ENCODE results near the gene KIAA1549. TPM values are rescaled to one million over a fixed set of nuclear protein-coding genes. Genes with fewer than 3 reads are reported as not detected.

Gene KIAA1549
- total RNA-seq, 2 donors from 2014 or later = 18.7 to 19.3 TPM

DNA sequence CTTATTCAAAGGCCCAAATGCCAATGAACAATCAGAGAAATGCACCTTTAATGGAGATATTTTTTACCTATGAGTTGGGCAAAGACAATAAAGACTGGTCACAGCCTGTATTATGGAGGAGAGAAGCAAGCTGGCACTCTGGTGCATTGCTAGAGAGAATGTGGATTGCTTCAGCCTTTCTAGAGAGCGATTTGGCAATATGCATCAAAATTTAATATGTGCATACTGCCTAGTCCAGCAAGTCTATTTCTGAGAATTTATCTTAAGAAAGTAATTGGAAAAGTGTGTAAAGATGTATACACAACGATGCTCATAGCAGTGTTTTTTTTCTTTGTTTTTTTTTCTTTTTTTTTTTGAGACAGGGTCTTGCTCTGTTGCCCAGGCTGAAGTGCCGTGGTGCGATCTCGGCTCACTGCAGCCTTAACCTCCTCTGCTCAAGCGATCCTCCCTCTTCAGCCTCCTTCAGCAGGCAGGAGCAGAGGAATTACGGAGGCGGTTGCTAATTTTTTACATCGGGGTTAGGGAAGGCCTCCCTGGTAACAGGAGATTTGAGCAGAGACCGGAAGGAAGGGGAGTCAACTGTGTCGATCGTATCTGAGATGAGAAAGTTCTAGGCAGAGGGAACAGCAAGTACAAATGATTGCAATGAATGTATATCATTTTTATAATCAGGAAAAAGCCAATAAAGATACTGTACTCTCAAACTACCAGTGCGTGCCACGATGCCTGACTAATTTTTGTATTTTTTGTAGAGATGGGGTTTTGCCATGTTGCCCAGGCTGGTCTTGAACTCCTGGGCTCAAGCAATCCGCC lies 16.4 kb downstream of the KIAA1549 start:
- Mint-ChIP-seq H3K4me3 (no peak overlapping the region), H3K27me3 (ENCODE audit: insufficient read depth) (no peaks in the 10 kb centered on the region), H3K36me3 (ENCODE audit: low read depth) (peaks cover 4% of the 10 kb centered on the region), H3K9me3 (peaks cover 2% of the 10 kb centered on the region), H3K4me1 (peaks cover 4% of the 10 kb centered on the region), H3K27ac (no peak overlapping the region)
- H3K36me3 ChIP-seq (ENCODE audit: control insufficient read depth, insufficient read depth, low read length) = no peaks in the 10 kb centered on the region
- no peak overlapping the region for H3K27ac ChIP-seq (ENCODE audit: low read depth, low read length)
- 97 to 98% methylated on average over 9 to 15 of the region's 15 CpGs for WGBS, 2 experiments (ENCODE audit: insufficient coverage in 1 of 2, insufficient read length in 1 of 2)
- DNase-seq = peak; percentile 2
- no peaks in the 10 kb centered on the region for H3K4me1 ChIP-seq (ENCODE audit: control insufficient read depth, insufficient read depth, low read length)
- no peaks in the 10 kb centered on the region for H3K27me3 ChIP-seq (ENCODE audit: control insufficient read depth, insufficient read depth, low read length, poor library complexity, severe bottlenecking)
- TF ChIP-seq, protein P1, sequence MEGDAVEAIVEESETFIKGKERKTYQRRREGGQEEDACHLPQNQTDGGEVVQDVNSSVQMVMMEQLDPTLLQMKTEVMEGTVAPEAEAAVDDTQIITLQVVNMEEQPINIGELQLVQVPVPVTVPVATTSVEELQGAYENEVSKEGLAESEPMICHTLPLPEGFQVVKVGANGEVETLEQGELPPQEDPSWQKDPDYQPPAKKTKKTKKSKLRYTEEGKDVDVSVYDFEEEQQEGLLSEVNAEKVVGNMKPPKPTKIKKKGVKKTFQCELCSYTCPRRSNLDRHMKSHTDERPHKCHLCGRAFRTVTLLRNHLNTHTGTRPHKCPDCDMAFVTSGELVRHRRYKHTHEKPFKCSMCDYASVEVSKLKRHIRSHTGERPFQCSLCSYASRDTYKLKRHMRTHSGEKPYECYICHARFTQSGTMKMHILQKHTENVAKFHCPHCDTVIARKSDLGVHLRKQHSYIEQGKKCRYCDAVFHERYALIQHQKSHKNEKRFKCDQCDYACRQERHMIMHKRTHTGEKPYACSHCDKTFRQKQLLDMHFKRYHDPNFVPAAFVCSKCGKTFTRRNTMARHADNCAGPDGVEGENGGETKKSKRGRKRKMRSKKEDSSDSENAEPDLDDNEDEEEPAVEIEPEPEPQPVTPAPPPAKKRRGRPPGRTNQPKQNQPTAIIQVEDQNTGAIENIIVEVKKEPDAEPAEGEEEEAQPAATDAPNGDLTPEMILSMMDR (conservative IDR thresholded peaks at IDR 0.05) = no peak
- H3K4me3 ChIP-seq (ENCODE audit: low read length) = no peak overlapping the region
- no peak overlapping the region for H3K9ac ChIP-seq (ENCODE audit: extremely low read depth, low read length, poor library complexity, severe bottlenecking)
- H3K9me3 ChIP-seq (ENCODE audit: control insufficient read depth, low read length) = no peaks in the 10 kb centered on the region

DNA sequence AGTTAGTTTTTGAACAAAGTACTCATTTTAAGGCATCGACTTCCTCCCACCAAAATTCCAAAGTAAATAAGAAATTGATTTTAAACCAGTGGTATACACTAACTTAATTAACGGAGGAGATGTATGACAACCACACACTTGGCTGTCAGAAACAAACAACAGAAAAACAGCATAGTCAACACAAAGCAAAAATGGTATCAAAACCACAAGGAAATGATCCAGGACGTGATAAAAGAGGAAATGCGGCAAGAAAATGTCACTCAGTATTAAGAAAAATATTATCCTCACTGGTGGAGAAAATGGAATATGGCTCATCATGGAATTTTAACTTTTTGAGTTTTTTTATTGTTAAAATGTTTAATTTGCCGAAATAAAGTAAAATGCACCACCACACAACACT lies 17.5 kb downstream of the KIAA1549 start:
- Mint-ChIP-seq H3K9me3 (peaks cover 2% of the 10 kb centered on the region), H3K27me3 (ENCODE audit: insufficient read depth) (no peaks in the 10 kb centered on the region), H3K4me1 (peaks cover 6% of the 10 kb centered on the region), H3K36me3 (ENCODE audit: low read depth) (peaks cover 2% of the 10 kb centered on the region), H3K4me3 (no peak overlapping the region), H3K27ac (no peak overlapping the region)
- no peaks in the 10 kb centered on the region for H3K4me1 ChIP-seq (ENCODE audit: control insufficient read depth, insufficient read depth, low read length)
- H3K27me3 ChIP-seq (ENCODE audit: control insufficient read depth, insufficient read depth, low read length, poor library complexity, severe bottlenecking) = no peaks in the 10 kb centered on the region
- TF ChIP-seq, protein P1 (conservative IDR thresholded peaks at IDR 0.05) = no peak
- H3K36me3 ChIP-seq (ENCODE audit: control insufficient read depth, insufficient read depth, low read length) = no peaks in the 10 kb centered on the region
- no peak overlapping the region for H3K4me3 ChIP-seq (ENCODE audit: low read length)
- no peak overlapping the region for H3K9ac ChIP-seq (ENCODE audit: extremely low read depth, low read length, poor library complexity, severe bottlenecking)
- no peaks in the 10 kb centered on the region for H3K9me3 ChIP-seq (ENCODE audit: control insufficient read depth, low read length)
- 94% methylated on average over 3 to 5 of the region's 5 CpGs for WGBS, 2 experiments (ENCODE audit: insufficient coverage in 1 of 2, insufficient read length in 1 of 2)
- no peak overlapping the region for H3K27ac ChIP-seq (ENCODE audit: low read depth, low read length)
- no peak for DNase-seq

DNA sequence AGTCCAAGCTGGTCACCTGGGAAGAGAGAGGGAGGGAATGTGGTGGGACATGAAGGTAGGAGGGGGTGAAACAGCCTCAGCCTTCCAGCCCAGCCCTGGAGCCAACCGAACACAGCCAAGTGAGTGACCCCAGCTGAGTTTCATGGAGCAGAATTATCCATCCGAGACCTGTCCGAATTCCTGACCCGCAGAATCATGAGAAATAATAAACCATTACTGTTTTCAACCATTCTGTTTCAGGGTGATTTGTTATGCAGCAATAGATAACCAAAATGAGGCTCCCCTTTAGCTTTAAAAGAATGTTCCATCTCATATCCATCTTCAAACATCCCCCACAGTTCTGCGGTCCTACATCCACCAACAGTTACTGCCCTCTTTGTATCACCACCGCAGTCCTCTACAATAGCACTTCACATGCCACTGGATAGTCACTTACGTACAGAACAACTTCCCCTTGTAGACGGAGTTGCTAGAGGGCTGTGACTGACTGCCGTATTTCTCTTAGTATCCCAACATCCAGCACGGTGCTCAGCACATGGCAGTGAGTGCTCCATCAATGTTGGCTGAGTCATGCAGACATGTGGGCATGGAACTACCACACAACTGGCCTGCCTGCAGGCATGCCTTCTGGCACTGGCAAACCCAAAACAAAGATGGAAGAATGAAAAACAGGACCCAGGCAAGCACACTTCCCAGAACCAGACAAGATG lies 18.5 kb downstream of the KIAA1549 start:
- DNase-seq = no peak
- Mint-ChIP-seq H3K36me3 (ENCODE audit: low read depth) (no peaks in the 10 kb centered on the region), H3K9me3 (peaks cover under 1% of the 10 kb centered on the region), H3K27ac (peak overlapping the region; percentile 4), H3K27me3 (ENCODE audit: insufficient read depth) (no peaks in the 10 kb centered on the region), H3K4me3 (no peak overlapping the region), H3K4me1 (peaks cover 3% of the 10 kb centered on the region)
- no peak overlapping the region for H3K27ac ChIP-seq (ENCODE audit: low read depth, low read length)
- H3K36me3 ChIP-seq (ENCODE audit: control insufficient read depth, insufficient read depth, low read length) = no peaks in the 10 kb centered on the region
- 93 to 94% methylated on average over 8 to 10 of the region's 10 CpGs for WGBS, 2 experiments (ENCODE audit: insufficient coverage in 1 of 2, insufficient read length in 1 of 2)
- no peak overlapping the region for H3K9ac ChIP-seq (ENCODE audit: extremely low read depth, low read length, poor library complexity, severe bottlenecking)
- H3K27me3 ChIP-seq (ENCODE audit: control insufficient read depth, insufficient read depth, low read length, poor library complexity, severe bottlenecking) = no peaks in the 10 kb centered on the region
- TF ChIP-seq, protein P1 (conservative IDR thresholded peaks at IDR 0.05) = no peak
- H3K4me3 ChIP-seq (ENCODE audit: low read length) = no peak overlapping the region
- no peaks in the 10 kb centered on the region for H3K4me1 ChIP-seq (ENCODE audit: control insufficient read depth, insufficient read depth, low read length)
- no peaks in the 10 kb centered on the region for H3K9me3 ChIP-seq (ENCODE audit: control insufficient read depth, low read length)

Measured in endodermal cell (in vitro differentiated cells).